RWPE1 (cell line): ENCODE data around the gene HSPA14.
"Not testable (repeated sequence)": the region's sequence is repeated elsewhere in the genome, so short reads cannot be mapped to it uniquely, and the experiment has no call there.

Source experiments
- CTCF ChIA-PET: fragments of 350-600 bp; sonication (Branson Sonifier 250); formaldehyde crosslinking; extraction: SDS; loops from one replicate; lab custom pipeline; 2021; lab: Yijun Ruan, JAX
- POLR2A ChIA-PET: fragments of 400-600 bp; formaldehyde crosslinking; extraction: SDS; loops from one replicate; lab custom pipeline; 2020; ENCODE audit warnings: antibody characterized with exemption; ENCODE audit not compliant: low non-redundant PET; lab: Yijun Ruan, JAX
- DNase-seq: peaks from one replicate; pipeline ENCODE4 v3.0.0; 2012; ENCODE audit warnings: low spot score
- H3K27ac ChIP-seq: fragments of 450-650 bp; 2 replicates; pipeline ENCODE4 v1.5.1; 2017
- CTCF ChIP-seq: fragments of 450-650 bp; conservative IDR thresholded peaks from 2 replicates; pipeline ENCODE4 v1.5.1; 2017; ENCODE audit warnings: low read depth, mild to moderate bottlenecking

The HSPA14 gene

GRCh38 chr10:14891151-14891550, 53.0 kb downstream of the HSPA14 start:
- no peak for TF ChIP-seq CTCF
- H3K27ac ChIP-seq: no peak overlapping the region
- CTCF ChIA-PET: no interaction called here
- POLR2A ChIA-PET: no interaction called here
- no peak for DNase-seq

- CTCF ChIA-PET: interaction anchor here (0.6 kb wide), 1 partner anchor 104 kb away, joined by 4 read pairs; no protein-coding TSS in a partner anchor
- peak; percentile 51 for TF ChIP-seq CTCF
- DNase-seq: peak; percentile 24
- H3K27ac ChIP-seq: no peak overlapping the region
- POLR2A ChIA-PET: no interaction called here
These were observed 66.2 kb downstream of the HSPA14 start for GRCh38 chr10:14904316-14904732.

GRCh38 chr10:14904864-14905263, 66.8 kb downstream of the HSPA14 start:
- DNase-seq: no peak
- H3K27ac ChIP-seq: no peak overlapping the region
- no peak for TF ChIP-seq CTCF
- CTCF ChIA-PET: no interaction called here
- POLR2A ChIA-PET: no interaction called here

- CTCF ChIA-PET: interaction anchor here (0.7 kb wide), 1 partner anchor 750 kb away, joined by 3 read pairs; no protein-coding TSS in a partner anchor
- POLR2A ChIA-PET: no interaction called here
- no peak for DNase-seq
- H3K27ac ChIP-seq: no peak overlapping the region
- no peak for TF ChIP-seq CTCF
These were observed 67.8 kb downstream of the HSPA14 start for GRCh38 chr10:14905890-14906289.

GRCh38 chr10:14906765-14907164, 68.7 kb downstream of the HSPA14 start:
- TF ChIP-seq CTCF: no peak
- ChIA-PET CTCF (interaction anchor here (0.6 kb wide), 1 partner anchor 372 kb away, joined by 3 read pairs; no protein-coding TSS in a partner anchor), POLR2A (no interaction called here)
- DNase-seq: no peak
- H3K27ac ChIP-seq: no peak overlapping the region

GRCh38 chr10:14907591-14907990, 69.5 kb downstream of the HSPA14 start:
- CTCF ChIA-PET: interaction anchor here (0.6 kb wide), 1 partner anchor 371 kb away, joined by 3 read pairs; no protein-coding TSS in a partner anchor
- POLR2A ChIA-PET, H3K27ac ChIP-seq, DNase-seq: not testable (repeated sequence)

GRCh38 chr10:14909101-14909500, 71.0 kb downstream of the HSPA14 start:
- no peak for TF ChIP-seq CTCF
- POLR2A ChIA-PET: no interaction called here
- no peak overlapping the region for H3K27ac ChIP-seq
- CTCF ChIA-PET: no interaction called here
- DNase-seq: no peak
